WI38 (cell line): ENCODE measurements around the gene SENP3.
"Not testable (repeated sequence)": the region's sequence is repeated elsewhere in the genome, so short reads cannot be mapped to it uniquely, and the experiment has no call there.

Source experiments
- H3K4me3 ChIP-seq: 2 replicates; pipeline ENCODE4 v1.5.1; 2011; ENCODE audit warnings: low read depth, mild to moderate bottlenecking, control low read depth, low read length
- CTCF ChIP-seq: IDR thresholded peaks from 2 replicates; pipeline ENCODE4 v1.5.1; 2012; ENCODE audit warnings: low read depth, mild to moderate bottlenecking, control low read depth, low read length

Gene SENP3

GRCh38 chr17:7591596-7591995 lies 29.9 kb downstream of the SENP3 start:
- no peak overlapping the region for H3K4me3 ChIP-seq

DNA sequence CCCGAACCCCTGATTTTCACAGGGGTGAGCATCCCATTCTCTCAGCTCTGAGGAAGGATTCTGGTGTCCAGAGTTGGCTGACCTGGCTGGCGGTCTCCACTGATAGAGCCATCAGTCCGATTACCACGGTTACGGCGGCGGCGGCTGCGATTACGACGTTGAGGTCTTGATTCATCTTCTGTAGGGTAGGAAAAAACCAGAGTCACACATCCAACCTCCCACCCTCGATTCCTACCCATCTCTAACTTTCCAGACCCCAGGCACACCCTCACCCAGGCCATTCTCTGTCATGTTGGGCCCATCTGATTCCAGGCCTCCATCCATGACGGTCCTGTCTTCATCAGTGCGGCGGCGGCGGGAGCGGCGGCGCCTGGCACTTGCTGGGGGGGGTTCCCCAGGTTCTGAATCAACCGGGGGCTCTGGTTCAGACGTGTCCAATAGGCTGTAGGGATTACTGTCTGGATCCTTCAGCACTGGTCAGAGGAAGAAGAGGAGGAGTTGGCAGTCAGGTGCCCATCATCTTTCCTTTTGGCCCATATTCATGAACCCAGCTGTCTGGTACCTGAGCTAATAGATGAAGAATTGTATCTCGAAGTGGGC lies 30.8 kb downstream of the SENP3 start:
- no peak overlapping the region for H3K4me3 ChIP-seq
- no peak for TF ChIP-seq CTCF

More at GRCh38 chr17:7591596-7591995, 29.9 kb downstream of the SENP3 start:
- TF ChIP-seq CTCF = no peak

DNA sequence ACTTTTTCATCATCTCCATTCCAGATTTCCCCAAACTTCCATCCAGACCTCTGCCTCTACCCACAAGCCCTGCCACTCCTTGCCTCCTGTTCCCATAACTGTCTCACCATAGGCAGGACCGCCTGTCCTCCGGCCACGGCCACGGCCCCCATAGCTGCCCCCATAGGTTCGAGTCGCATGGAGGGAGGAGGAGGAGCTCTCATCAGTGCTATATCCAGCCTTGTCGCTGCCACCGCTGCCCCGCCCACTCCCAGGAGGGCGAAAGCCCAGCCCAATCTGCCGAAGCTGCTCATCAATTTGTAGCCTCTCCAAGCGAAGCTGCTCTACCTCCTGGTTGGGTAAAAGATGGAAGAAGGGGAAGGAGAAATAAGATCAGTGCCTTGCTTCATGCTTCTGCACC lies 31.6 kb downstream of the SENP3 start:
- no peak overlapping the region for H3K4me3 ChIP-seq
- TF ChIP-seq CTCF = no peak

DNA sequence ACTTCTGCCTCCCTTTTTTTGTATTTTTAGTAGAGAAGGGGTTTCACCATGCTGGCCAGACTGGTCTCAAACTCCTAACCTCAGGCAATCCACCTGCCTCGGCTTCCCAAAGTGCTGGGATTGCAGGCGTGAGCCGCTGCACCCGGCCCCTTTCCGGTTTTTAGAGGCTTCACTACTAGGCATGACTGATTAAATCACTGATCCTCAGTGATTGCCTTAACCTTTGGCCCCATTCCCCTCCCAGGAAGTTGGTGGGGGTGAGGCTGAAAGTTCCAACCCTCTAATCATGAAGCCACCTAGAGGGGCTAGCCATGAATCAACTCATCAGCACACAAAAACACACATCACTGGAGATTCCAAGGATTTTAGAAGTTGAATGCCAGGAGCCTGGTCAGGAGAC lies 35.8 kb downstream of the SENP3 start:
- H3K4me3 ChIP-seq = not testable (repeated sequence)

DNA sequence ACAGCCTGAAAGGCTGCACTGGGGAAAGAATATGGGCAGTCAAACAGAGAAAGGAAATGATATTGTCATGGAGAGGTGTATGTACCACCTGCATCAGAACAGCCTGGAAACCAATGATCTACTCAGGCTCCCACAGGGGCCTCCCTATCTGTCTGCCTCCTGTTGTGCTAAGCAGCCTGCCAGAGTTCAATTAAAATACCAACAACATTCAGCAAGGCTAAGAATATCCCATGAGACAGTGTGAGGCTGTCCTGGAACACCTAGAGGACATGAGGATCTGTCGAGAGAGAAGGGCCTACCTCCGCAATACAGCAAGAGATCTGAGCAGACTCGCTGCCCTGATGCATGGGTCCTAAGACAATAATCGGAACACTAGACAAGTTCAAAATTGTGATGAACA lies 44.6 kb downstream of the SENP3 start:
- H3K4me3 ChIP-seq = no peak overlapping the region
- TF ChIP-seq CTCF = no peak

- no peak overlapping the region for H3K4me3 ChIP-seq
- TF ChIP-seq CTCF = no peak
These were observed 48.9 kb downstream of the SENP3 start for GRCh38 chr17:7610641-7611040.

DNA sequence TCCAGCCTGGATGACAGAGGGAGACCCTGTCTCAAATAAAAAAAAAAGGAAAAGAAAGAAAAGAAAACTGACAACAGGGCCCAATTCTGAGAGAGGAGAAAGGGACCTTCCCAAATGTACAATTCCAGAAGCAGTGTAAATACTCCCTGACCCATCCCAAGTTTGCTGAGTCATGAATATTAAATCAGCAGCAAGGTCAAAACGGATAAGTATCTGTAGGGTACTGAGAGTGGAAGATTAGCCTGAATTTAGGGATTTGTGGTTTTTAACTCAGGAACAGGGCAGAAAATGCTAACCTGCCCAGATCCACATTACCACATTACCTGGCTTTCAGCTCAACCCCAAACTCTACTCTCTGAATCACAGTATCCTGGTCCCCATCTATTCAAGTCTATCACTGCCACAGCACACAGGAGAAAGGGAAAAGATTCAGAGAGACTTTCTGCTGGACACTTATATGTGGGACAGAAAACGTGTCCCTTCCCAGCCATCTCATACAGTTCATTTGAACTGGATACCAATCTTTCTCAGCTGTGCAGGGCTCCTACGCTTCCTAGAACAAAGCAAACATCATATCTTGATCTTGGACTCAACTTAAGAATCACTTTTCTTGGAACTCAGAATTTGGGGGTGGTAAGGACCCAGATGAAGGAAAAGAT lies 50.0 kb downstream of the SENP3 start:
- no peak overlapping the region for H3K4me3 ChIP-seq
- TF ChIP-seq CTCF = no peak

GRCh38 chr17:7612294-7612640 lies 50.5 kb downstream of the SENP3 start:
- H3K4me3 ChIP-seq = no peak overlapping the region

More at GRCh38 chr17:7612294-7612640, 50.5 kb downstream of the SENP3 start:
- no peak for TF ChIP-seq CTCF
